Skeletal muscle cell (primary cell): ENCODE measurements around the gene TFDP1.

ENCODE experiments used
- DNase-seq: peaks from one replicate; pipeline ENCODE4 v3.0.0-alpha.2; 2010; ENCODE audit warnings: low read depth
- H3K4me3 ChIP-seq: 2 replicates; pipeline ENCODE4 v1.5.1; 2011; ENCODE audit warnings: low read depth, mild to moderate bottlenecking, control low read depth, low read length, moderate library complexity

TFDP1 gene

DNA sequence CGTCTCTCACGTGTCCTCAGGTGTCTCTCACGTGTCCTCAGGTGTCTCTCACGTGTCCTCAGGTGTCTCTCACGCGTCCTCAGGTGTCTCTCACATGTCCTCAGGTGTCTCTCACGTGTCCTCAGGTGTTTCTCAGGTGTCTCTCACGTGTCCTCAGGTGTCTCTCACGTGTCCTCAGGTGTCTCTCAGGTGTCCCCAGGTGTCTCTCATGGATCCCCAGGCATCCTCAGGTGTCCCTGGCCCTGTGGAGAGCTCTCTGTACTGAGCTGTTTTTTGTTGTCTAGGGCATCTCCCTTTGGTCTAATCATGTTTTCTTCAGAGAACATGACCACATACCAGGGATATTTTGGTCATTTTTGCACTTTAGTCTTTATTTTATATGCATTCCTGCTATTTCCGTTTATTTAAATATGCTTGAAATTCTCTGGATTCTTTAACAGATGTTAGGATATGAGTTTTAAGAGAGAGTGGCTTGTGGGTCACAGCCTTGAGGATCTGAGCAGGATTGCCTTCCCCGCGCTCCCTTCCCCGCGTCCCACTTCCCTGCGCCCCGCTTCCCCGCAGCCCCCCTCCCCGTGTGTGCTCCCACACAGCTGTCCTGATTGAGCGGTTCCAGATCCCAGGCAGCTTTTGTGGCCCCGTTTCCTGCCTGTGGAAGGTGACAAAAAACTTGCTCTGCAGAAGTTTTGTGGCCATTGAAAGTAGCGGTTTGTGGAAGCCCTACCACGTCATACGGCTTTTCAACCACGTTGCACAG lies 41.6 kb downstream of the TFDP1 start:
- H3K4me3 ChIP-seq, result no peak overlapping the region
- no peak for DNase-seq

DNA sequence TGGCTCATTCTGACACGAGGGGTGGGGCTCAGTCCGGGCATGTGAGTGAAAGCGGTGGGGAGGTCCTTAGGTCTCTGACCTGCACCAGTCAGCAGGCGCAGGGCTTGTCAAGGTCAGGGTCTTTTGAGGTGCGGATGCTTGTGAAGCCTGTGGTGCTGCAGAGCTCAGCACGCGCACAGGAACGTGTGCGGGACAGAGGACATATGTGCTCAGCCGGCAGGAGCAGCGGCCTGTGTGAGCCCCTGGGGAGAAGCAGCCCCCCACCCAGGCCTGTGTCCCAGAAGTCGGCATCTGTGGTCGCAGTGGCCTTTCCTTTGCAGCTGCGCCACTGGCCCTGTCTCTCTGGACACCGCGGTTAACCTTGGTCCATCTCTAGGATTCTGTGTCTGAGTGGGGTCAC lies 42.6 kb downstream of the TFDP1 start:
- no peak for DNase-seq
- no peak overlapping the region for H3K4me3 ChIP-seq

DNA sequence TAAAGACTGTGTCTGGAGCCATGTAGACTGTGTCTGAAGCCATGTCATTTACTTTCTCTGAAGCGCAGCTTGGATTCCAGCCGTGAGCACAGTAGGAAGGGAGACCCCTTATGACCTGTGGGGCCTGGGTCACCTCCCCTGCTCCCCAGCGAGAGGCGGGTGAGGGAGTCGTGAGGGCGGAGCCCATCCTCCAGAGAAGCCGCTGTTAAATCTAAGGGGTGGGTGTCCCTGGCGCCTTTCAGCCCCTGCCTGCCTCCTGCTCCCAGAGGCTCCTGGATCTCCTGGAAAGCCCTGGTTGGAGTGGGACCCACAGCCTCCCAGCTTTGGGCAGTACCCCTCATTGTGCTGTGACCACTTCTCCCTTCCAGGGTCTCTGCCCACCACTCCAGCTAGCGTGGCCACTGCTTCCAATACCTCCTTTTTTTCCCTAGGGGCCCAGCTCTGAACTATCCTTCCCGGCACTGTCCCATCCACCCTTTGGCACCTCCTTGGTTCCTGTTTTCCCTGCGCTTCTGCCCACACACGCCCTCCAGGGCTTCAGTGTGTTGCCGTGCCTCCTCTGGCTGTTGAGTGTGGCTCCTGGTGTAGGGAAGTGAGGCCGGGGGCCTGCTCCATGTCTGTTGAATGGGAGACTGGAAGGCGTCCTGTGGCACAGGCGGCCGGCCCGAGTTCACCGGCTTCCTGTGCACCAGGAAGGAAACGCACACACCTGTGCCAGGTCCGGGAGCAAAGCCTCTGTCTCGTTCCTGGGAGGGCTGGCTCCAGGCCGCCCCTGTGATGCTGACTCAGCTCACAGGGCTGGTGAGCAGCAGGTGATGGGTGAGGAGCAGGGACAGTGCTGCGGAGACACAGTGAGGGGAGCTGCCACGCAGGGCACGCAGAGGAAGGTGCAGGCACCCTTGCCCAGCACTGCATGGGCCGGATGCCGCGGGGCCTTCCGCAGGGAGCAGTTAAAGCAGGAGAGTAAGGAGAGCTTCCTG lies 44.0 kb downstream of the TFDP1 start:
- no peak overlapping the region for H3K4me3 ChIP-seq
- no peak for DNase-seq

DNA sequence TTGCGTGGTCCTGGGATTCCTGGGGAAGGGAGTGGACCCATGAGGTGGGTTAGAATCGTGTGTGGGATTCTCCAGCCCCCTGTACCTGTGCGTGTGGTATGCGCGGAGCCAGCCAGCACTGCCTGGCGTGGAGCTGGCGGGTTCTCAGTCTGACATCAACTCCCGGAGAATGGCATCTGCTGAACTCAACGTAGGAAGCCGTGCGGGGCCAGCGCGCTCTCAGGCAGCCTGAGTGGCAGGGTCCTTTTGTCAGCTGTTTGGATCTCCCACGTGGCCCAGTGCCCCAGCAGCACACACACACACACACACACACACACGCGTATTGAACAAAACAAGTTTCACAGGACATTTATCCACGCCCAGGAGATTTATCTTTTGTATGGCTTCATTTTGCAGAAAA lies 45.3 kb downstream of the TFDP1 start:
- DNase-seq, result no peak
- H3K4me3 ChIP-seq, result no peak overlapping the region

DNA sequence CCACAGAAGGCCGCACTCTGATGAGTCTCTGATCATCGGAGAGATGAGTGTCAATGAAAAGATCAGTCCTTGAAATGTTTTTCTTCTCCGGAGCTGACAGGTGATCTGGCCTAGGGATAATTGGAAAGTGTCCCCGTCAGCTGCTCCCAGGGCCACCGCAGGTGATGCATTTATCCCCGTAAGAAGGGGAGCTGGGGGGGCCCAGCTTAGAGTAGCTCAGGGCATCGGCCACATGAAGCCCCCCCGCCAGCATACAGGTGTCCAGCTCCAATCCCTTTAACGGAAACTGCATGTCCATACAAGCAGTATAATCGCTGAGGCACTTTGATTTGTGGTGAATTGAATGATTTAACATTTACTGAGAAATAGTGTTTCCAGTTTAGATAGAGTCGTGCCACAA lies 45.7 kb downstream of the TFDP1 start:
- no peak overlapping the region for H3K4me3 ChIP-seq
- DNase-seq, result no peak

DNA sequence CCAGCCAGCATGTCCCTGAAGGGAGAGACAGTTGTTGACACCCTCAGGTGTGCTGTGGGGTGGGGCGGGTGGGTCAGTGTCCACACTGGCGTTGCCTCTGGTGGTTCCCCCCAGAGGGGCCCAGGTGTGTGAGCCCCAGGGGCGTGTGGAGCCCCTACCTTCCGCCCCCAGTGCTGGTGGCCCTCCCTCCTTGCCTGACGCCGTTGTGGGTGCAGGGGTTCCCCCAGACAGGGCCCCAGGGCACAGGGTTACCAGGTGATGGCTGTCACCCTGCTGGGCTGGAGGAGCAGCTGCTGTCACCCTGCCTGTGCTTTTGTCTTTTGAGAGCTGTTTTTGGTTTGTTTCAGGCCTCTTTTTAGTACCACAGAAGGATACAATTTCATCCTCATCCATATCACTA lies 46.3 kb downstream of the TFDP1 start:
- H3K4me3 ChIP-seq, result no peak overlapping the region
- no peak for DNase-seq

DNA sequence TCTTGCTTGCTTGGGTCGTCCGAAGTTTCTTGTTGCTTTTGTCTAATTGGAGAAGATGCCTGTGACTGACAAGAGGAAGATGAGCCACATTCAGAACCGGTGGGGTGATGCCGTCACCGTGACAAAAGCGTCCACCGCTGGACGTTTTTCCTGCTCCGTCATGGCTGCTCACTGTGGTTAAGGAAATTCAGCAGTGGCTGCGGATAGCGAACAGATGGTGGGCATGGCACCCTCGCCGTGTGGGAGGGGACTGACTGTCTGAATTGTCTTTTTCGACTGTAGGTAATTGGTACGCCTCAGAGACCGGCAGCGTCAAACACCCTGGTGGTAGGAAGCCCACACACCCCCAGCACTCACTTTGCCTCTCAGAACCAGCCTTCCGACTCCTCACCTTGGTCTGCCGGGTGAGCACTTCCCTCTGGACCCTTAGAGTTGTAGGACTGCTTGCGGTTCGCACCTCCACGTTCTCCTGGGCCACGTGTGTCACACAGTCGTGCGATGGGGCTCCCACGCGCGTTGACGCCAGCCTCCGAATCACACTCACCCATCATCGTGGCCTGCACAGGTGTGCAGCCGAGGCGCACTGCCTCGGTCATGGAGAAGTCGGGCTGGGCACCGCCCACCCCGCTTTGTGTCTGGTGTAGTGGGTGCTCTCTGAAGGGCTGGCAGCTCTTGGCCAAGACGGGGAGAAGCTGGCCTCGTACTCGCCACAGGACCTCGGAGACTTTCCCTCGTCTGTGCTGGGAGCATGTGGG lies 47.0 kb downstream of the TFDP1 start:
- H3K4me3 ChIP-seq, result no peak overlapping the region
- no peak for DNase-seq

DNA sequence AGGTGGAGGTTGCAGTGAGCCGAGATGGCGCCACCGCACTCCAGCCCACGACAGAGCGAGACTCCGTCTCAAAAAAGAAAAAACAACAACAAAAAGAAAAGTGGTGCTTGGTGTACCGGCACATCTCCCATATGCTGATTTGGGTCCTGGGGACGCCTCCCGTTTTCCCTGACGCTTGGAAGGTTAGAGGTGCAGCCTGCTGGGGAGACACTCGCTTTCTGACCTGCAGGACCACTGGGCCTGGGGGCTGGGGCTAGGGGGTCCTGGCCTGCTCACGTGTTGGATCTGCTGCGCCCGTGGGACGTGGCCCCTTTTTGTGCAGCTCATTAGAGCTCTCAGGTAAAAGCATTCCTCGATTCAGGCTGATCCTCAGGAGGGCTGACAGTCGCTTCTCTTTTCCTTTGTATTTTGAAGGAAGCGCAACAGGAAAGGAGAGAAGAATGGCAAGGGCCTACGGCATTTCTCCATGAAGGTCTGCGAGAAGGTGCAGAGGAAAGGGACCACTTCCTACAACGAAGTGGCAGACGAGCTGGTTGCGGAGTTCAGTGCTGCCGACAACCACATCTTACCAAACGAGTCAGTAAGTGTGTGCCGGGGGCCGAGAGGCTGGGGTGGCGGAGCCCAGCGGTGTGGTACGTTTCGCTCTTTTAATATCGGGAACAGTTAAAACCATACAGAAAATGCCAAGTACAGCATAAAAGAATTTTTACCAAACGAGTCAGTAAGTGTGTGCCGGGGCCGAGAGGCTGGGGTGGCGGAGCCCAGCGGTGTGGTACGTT lies 48.3 kb downstream of the TFDP1 start:
- no peak overlapping the region for H3K4me3 ChIP-seq
- no peak for DNase-seq

DNA sequence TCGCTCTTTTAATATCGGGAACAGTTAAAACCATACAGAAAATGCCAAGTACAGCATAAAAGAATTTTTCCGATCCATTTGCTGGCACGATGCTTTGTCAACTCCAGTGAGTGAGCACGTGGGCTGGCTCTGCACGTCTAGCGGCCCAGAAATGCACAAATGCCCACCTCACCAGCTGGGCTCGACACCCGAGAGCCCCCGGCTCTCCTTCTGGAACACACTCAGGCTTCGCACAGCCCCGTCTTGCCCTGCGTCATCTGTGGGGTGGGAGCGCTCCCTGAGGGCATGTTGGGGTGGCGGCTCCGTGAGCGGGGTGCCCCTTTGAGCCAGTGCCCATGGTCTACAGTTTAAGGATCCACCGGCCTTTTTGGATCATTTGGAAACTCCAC lies 48.9 kb downstream of the TFDP1 start:
- no peak overlapping the region for H3K4me3 ChIP-seq
- DNase-seq, result no peak

DNA sequence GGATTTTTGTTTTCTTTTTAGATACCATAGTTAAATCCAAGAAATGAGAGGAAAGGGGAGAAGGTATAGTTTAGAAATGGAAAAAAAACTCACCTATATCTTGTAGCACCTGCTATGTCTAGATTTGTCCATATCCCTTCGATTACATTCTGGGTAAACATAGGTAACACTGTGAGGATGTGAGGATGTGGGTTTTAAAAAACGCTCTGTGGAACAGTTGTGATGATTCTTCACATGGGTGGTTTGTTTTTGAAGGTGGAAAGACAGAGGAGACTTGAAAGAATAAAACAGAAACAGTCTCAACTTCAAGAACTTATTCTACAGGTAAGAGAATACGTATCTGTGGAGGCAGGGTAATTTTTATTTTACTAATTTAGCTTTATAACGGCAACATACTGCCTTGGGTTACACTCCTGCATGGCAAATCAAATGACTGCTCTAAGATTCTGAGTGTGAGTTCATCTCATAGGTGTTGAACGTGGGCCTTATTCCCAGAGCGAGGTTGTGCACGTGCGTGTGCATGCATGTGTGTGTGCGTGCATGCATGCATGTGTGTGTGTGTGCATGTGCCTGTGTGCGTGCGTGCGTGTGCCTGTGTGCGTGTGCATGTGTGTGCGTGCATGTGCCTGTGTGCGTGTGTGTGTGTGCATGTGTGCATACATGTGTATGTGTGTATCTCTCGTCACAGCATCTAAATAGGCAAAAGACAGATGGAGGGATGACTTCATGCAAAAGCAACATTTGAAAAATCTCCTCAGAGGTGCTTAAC lies 49.9 kb downstream of the TFDP1 start:
- DNase-seq, result no peak
- no peak overlapping the region for H3K4me3 ChIP-seq

DNA sequence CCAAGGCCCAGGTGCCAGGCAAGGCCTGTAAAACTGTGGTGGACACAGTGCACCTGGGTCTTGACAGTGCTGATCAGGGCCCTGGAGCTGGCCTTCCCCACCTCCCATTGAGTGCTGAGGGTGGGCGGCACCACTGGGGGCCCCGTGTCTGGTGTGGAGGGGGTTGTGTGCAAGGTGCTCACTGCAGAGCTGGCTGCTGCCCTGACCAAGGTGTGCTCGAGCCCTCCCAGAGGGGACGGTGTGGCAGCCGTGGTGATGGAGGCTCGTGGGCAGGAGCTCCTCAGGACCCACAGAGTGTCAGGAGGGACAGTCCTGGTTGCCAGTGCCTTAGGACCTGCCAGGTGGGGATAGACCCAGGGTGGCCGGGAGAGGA lies 50.5 kb downstream of the TFDP1 start:
- DNase-seq, result no peak
- no peak overlapping the region for H3K4me3 ChIP-seq

DNA sequence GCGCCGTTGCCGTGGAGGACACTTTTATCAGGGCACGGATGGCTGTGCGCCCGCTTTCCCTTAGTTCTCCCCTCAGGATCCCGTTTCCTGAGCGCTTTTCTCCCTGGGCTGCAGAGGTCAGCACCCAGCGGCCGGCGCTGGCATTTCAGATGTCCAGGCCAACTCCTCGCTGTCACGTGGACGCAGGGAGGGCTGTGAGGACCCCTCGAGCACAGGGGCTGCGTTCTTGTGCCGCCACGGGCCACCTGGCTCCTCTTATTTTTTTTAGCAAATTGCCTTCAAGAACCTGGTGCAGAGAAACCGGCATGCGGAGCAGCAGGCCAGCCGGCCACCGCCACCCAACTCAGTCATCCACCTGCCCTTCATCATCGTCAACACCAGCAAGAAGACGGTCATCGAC lies 51.2 kb downstream of the TFDP1 start:
- no peak for DNase-seq
- H3K4me3 ChIP-seq, result no peak overlapping the region

DNA sequence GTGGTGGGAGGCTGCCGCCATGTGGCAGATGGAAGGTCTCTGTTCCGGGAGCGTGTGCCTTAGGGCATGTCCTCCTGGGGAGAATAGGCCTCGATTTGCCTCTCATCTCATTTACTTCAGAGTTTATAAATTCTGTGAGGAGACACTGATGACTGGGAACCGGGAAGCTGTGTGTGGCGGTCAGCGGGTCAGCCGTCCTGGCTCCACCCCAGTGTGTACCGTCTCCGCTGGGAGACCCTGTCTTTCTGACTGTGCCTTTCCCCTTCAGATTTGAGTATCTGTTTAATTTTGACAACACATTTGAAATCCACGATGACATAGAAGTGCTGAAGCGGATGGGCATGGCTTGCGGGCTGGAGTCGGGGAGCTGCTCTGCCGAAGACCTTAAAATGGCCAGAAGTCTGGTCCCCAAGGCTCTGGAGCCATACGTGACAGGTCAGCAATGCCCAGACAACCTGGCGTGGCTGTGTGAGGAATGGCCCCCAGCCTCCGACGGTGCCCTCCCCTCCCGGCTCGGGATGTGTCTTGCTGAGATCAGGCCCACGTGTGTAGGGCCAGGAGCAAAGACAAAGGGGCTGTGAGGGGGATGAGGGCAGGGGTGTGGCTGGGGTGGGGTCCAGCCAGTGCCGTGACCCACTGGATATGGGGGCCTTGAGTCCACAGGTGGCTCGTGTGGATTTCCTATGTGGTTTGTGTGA lies 51.9 kb downstream of the TFDP1 start:
- no peak overlapping the region for H3K4me3 ChIP-seq
- DNase-seq, result no peak

DNA sequence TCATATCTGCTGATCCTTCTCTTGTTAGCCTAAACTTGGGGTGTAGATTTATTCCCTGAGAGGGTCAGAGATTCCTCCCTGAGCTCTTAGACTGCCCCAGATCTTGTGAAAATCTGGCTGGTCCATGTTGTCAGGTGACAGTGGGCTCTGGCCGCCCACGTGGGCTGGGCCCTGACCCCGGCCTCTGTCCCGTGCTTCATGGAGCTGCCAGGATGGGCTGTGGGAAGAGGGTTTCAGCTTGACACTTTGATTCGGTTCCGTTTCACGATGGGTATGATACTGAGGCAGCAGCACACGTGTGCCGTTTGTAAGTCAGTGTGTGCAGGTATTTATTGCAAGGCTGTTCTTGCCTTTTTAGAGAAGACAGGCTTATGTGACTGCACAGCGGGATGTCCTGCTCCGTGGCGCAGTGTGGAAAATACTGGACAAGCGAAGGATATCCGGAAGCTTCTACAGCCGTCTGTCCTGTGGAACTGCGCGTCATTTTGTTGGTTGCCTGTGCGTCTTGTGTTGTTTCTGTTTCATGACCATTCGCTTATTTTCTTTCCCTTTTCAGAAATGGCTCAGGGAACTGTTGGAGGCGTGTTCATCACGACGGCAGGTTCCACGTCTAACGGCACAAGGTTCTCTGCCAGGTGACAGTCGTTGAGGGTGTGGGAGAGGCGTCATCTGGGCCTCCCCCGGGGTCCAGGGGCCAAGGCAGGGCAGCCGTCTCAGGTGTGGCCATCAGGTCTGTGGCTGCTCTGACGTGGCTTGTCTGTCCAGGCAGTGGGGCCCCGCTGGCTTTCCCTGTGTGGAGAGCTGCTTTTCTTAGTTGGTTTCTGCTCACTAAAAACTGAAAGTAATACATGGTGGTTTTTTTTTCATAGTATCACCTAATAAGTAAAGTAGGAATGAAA lies 53.0 kb downstream of the TFDP1 start:
- DNase-seq, result no peak
- H3K4me3 ChIP-seq, result no peak overlapping the region

DNA sequence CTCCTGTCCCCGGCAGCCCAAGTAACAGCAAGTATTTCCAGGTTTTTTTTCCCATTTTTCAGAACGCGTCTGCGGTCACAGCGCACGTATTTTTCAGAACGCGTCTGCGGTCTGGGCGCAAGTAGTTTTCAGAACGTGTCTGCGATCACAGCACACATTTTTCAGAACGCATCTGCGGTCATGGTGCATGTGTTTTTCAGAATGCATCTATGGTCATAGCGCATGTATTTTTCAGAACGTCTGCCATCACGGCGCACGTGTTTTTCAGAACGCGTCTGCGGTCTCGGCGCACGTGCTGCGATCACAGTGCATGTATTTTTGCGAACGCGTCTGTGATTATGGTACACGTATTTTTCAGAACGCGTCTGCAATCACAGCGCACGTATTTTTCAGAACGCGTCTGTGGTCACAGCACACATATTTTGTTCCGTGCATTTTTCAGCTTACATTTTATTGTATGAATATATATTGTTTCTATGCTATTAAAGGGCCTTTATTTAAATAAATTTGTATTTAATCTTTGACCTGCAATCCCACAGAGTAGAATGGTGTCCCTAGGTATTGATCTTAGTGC lies 53.7 kb downstream of the TFDP1 start:
- no peak for DNase-seq
- H3K4me3 ChIP-seq, result no peak overlapping the region

DNA sequence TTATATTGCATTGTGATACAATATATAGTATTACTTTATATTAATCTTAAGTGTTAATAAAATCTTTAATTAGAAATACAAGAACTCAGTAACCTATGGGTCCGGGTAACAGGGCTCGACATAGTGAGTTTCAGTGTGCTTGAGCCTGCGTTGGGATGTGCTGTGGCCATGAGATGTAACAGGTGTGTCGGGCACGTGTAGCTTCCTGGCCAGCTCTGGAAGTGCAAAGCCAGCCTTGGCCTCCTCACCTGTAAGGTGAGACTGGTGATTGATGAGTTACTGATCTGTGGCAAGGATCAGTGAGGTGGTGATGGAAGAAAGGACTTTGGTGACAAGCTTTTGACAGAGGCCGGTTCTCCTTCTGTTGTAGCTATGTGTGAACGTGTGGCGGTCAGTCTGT lies 54.3 kb downstream of the TFDP1 start:
- DNase-seq, result no peak

More for the DNA sequence above, 54.3 kb downstream of the TFDP1 start:
- H3K4me3 ChIP-seq, result no peak overlapping the region
